ENCODE data around the gene SAYSD1. TPM values are rescaled to one million over a fixed set of nuclear protein-coding genes. Genes with fewer than 3 reads are reported as not detected.

SAYSD1 gene
- total RNA-seq, 1 experiment from 2014 or later = 20.8 TPM

DNA sequence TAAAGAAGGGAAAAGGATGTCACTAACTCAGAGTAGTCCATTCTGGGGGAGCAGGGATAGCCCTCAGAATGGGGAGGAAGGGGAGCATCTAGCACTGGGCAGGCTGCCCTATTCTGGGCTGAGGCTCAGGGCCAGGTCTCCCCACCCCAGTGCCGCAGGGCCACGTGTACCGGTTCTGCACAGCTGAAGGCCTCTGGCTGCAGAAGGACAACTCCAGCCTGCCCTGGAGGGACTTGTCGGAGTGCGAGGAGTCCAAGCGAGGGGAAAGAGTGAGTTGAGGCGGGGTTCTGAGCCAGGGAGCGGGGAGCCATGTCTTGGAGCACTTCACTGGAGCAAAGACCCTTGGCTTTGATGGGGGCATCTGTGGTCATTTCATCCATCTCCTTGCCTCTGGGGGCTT, 49.4 kb downstream of the SAYSD1 start:
- peaks cover 43% of the 10 kb centered on the region for H3K4me1 ChIP-seq
- Mint-ChIP-seq H3K36me3 (ENCODE audit: insufficient read depth, unreplicated experiment) (no peaks in the 10 kb centered on the region), H3K4me3 (ENCODE audit: unreplicated experiment) (no peak overlapping the region), H3K9me3 (ENCODE audit: unreplicated experiment) (no peaks in the 10 kb centered on the region), H3K27ac (ENCODE audit: unreplicated experiment) (peak overlapping the region; percentile 89), H3K27me3 (ENCODE audit: insufficient read depth, unreplicated experiment) (no peaks in the 10 kb centered on the region), H3K4me1 (ENCODE audit: low read depth, unreplicated experiment) (peaks cover 33% of the 10 kb centered on the region)
- H3K9me3 ChIP-seq = no peaks in the 10 kb centered on the region
- TF ChIP-seq, protein P1, sequence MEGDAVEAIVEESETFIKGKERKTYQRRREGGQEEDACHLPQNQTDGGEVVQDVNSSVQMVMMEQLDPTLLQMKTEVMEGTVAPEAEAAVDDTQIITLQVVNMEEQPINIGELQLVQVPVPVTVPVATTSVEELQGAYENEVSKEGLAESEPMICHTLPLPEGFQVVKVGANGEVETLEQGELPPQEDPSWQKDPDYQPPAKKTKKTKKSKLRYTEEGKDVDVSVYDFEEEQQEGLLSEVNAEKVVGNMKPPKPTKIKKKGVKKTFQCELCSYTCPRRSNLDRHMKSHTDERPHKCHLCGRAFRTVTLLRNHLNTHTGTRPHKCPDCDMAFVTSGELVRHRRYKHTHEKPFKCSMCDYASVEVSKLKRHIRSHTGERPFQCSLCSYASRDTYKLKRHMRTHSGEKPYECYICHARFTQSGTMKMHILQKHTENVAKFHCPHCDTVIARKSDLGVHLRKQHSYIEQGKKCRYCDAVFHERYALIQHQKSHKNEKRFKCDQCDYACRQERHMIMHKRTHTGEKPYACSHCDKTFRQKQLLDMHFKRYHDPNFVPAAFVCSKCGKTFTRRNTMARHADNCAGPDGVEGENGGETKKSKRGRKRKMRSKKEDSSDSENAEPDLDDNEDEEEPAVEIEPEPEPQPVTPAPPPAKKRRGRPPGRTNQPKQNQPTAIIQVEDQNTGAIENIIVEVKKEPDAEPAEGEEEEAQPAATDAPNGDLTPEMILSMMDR (IDR thresholded peaks at IDR 0.05; ENCODE audit: insufficient read depth in 1 of 2, low read depth in 1 of 2, low read length in 1 of 2, severe bottlenecking in 1 of 2, unreplicated experiment in 1 of 2) = no peak
- CTCF ChIA-PET = no interaction called here
- H3K4me3 ChIP-seq (ENCODE audit: low read depth, low read length) = no peak overlapping the region
- DNase-seq = no peak
- no peaks in the 10 kb centered on the region for H3K36me3 ChIP-seq (ENCODE audit: control insufficient read depth, insufficient read depth, low read length)
- intact Hi-C loops (cut with micrococcal nuclease; ENCODE audit: unreplicated experiment) = no loop called here
- BruUV-seq (replicated peaks) = no TSS peak
- POLR2A ChIA-PET = no interaction called here
- H3K27me3 ChIP-seq (replicated peaks; ENCODE audit: control insufficient read depth, insufficient read depth, low read length) = no peaks in the 10 kb centered on the region

DNA sequence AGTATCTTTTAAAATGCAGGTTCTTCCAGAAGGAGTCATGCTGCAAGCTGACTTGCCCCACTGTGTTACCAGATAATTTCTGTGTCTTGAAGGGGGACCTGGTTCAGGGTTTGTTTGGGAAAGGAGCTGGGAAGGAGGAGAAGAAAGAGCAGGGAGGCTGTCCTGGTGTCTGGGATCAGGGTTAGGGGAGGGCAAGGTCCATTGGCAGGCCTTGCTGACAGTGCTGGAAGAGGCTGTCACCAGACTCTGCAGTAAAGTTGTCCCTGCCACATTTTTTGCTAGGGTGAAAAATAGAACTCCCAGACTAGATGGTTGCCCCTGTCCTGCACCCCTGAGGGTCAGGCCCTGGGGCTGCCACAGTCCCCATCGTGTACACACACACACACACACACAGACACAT, 51.5 kb downstream of the SAYSD1 start:
- CTCF ChIA-PET = interaction anchor here (1.0 kb wide), 1 partner anchor 13 kb away, joined by 3 read pairs; no protein-coding TSS in a partner anchor
- Mint-ChIP-seq H3K9me3 (ENCODE audit: unreplicated experiment) (no peaks in the 10 kb centered on the region), H3K27me3 (ENCODE audit: insufficient read depth, unreplicated experiment) (no peaks in the 10 kb centered on the region), H3K4me3 (ENCODE audit: unreplicated experiment) (peak overlapping the region; percentile 39), H3K4me1 (ENCODE audit: low read depth, unreplicated experiment) (peaks cover 41% of the 10 kb centered on the region), H3K27ac (ENCODE audit: unreplicated experiment) (peak overlapping the region; percentile 89), H3K36me3 (ENCODE audit: insufficient read depth, unreplicated experiment) (no peaks in the 10 kb centered on the region)
- peaks cover 43% of the 10 kb centered on the region for H3K4me1 ChIP-seq
- TF ChIP-seq, protein P1 (IDR thresholded peaks at IDR 0.05; ENCODE audit: insufficient read depth in 1 of 2, low read depth in 1 of 2, low read length in 1 of 2, severe bottlenecking in 1 of 2, unreplicated experiment in 1 of 2) = no peak
- no peak overlapping the region for H3K4me3 ChIP-seq (ENCODE audit: low read depth, low read length)
- intact Hi-C loops (cut with micrococcal nuclease; ENCODE audit: unreplicated experiment) = loop anchor here (2.0 to 5.0 kb wide), 2 partner anchors 55 to 91 kb away; no protein-coding TSS in a partner anchor
- TSS peak; percentile 99 for BruUV-seq (replicated peaks)
- POLR2A ChIA-PET = interaction anchor here (0.6 kb wide), 2 partner anchors 25 to 34 kb away, joined by 3 read pairs; no protein-coding TSS in a partner anchor
- H3K27me3 ChIP-seq (replicated peaks; ENCODE audit: control insufficient read depth, insufficient read depth, low read length) = no peaks in the 10 kb centered on the region
- H3K36me3 ChIP-seq (ENCODE audit: control insufficient read depth, insufficient read depth, low read length) = no peaks in the 10 kb centered on the region
- no peaks in the 10 kb centered on the region for H3K9me3 ChIP-seq
- DNase-seq = peak; percentile 67 to 74

DNA sequence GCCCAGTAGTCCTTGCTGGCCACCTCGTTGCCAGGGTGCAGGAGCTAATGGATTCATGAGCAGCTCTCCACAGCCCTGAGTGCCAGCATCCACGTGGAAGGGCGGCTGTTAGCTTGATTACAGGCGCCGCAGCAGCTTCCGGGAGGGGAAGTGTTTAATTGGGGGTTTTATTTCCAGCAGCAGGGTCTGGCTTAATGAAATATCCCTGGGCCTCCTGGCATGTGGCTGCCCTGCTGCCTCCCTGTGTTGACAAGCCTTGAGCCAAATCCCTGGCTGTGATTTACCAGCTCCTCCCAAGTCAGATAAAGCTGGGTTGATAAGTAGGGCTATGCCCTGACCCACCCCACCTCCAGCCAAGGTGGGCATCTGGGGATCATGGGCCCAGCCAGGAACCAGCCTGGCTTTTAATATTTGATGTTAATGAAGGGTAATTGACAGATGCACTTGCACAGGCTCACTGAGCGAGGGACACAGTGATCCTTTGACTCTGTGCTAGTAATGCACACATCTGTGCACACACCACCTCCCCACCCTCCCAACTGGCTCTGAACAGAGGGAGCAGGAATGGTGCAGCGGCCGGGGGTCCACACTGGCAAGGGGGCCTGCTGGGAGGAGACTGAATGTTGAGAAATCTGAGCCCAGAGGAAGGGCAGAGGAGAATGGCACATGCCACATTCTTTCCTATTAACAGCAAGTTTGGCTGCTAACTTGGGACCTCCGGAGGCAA, 52.8 kb downstream of the SAYSD1 start:
- POLR2A ChIA-PET = interaction anchor here (0.6 kb wide), 3 partner anchors 75 to 414 kb away, joined by 3 to 6 read pairs (median 5); no protein-coding TSS in a partner anchor
- intact Hi-C loops (cut with micrococcal nuclease; ENCODE audit: unreplicated experiment) = loop anchor here (2.0 to 5.0 kb wide), 2 partner anchors 53 to 90 kb away; no protein-coding TSS in a partner anchor
- H3K27ac Mint-ChIP-seq (ENCODE audit: unreplicated experiment) = peak overlapping the region; percentile 89
- H3K4me1 ChIP-seq = peaks cover 43% of the 10 kb centered on the region
- no peak overlapping the region for H3K4me3 Mint-ChIP-seq (ENCODE audit: unreplicated experiment)
- no peaks in the 10 kb centered on the region for H3K36me3 Mint-ChIP-seq (ENCODE audit: insufficient read depth, unreplicated experiment)
- BruUV-seq (replicated peaks) = no TSS peak
- CTCF ChIA-PET = interaction anchor here (1.1 kb wide), 1 partner anchor 30 kb away, joined by 3 read pairs; no protein-coding TSS in a partner anchor
- TF ChIP-seq, protein P1 (IDR thresholded peaks at IDR 0.05; ENCODE audit: insufficient read depth in 1 of 2, low read depth in 1 of 2, low read length in 1 of 2, severe bottlenecking in 1 of 2, unreplicated experiment in 1 of 2) = no peak
- DNase-seq = no peak
- no peaks in the 10 kb centered on the region for H3K27me3 ChIP-seq (replicated peaks; ENCODE audit: control insufficient read depth, insufficient read depth, low read length)
- H3K4me3 ChIP-seq (ENCODE audit: low read depth, low read length) = no peak overlapping the region
- peaks cover 41% of the 10 kb centered on the region for H3K4me1 Mint-ChIP-seq (ENCODE audit: low read depth, unreplicated experiment)
- no peaks in the 10 kb centered on the region for H3K9me3 Mint-ChIP-seq (ENCODE audit: unreplicated experiment)
- H3K36me3 ChIP-seq (ENCODE audit: control insufficient read depth, insufficient read depth, low read length) = no peaks in the 10 kb centered on the region
- H3K27me3 Mint-ChIP-seq (ENCODE audit: insufficient read depth, unreplicated experiment) = no peaks in the 10 kb centered on the region
- no peaks in the 10 kb centered on the region for H3K9me3 ChIP-seq

Measured in Caco-2 (cell line).